Measurements from ENCODE around the gene TNFRSF1B.

DNA sequence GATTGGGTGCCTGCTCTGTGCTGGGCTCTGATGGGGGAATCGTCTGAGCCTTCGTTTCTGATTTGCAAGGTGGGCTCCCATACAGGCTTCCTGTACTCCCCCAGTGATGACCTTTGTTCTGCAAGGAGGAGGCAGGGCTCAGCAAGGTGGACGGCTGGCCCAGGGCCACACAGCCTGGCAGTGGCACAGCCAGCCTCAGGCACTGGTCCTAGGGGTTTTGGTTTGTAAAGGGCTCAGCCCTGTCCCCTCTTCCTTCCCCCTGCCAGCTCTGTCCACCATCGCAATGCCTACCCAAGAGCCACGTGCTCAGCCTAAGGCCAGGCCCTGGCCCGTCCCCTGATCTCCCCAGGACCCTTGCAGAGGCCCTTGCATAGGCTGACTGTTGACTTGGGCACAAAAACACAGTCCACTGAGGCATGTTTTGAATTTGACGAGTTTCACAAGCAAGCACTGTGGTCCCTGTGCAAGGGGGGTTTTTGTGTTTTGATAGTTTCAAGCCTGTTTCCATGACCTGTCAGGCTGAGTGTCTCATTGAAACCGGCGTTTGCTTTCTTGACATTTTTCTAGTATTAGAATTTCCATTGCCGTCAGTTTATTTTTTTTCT lies 39.5 kb upstream of the TNFRSF1B start:
- no peak for TF ChIP-seq CTCF (IDR thresholded peaks at IDR 0.05; ENCODE audit: borderline replicate concordance, extremely low read depth, low read length, poor library complexity, severe bottlenecking)
- TF ChIP-seq EZH2 (IDR thresholded peaks at IDR 0.05; ENCODE audit: borderline replicate concordance, low read depth, low read length, severe bottlenecking): no peak

Measured in DND-41 (cell line).